Chondrocyte (in vitro differentiated cells): ENCODE results near the gene SAMD1. TPM values are rescaled to one million over a fixed set of nuclear protein-coding genes. Genes with fewer than 3 reads are reported as not detected.

Experiments
- DNase-seq: peaks from one replicate; pipeline ENCODE4 v3.0.0; 2021; ENCODE audit warnings: mixed read lengths, low spot score
- H3K27ac Mint-ChIP-seq: one replicate; pipeline ENCODE4 v1.8.0; 2021; ENCODE audit warnings: mild to moderate bottlenecking, moderate library complexity, mixed read lengths; ENCODE audit not compliant: unreplicated experiment
- H3K27me3 Mint-ChIP-seq: 2 replicates; pipeline ENCODE4 v1.8.0; 2021; ENCODE audit warnings: low read depth, mixed read lengths
- H3K36me3 Mint-ChIP-seq: 2 replicates; pipeline ENCODE4 v1.8.0; 2021; ENCODE audit warnings: low read depth, mixed read lengths
- H3K4me1 Mint-ChIP-seq: 2 replicates; pipeline ENCODE4 v1.8.0; 2021; ENCODE audit warnings: low read depth, mild to moderate bottlenecking, mixed read lengths
- H3K4me3 Mint-ChIP-seq: one replicate; pipeline ENCODE4 v1.8.0; 2021; ENCODE audit warnings: mild to moderate bottlenecking, moderate library complexity, mixed read lengths; ENCODE audit not compliant: unreplicated experiment
- H3K9me3 Mint-ChIP-seq: 2 replicates; pipeline ENCODE4 v1.8.0; 2021; ENCODE audit warnings: low read depth, mixed read lengths
- CTCF ChIP-seq: fragments of 200-600 bp; sonication (generic); IDR thresholded peaks from 2 replicates; pipeline ENCODE4 v1.5.0; 2021; ENCODE audit warnings: antibody characterized with exemption, mild to moderate bottlenecking, moderate library complexity
- total RNA-seq: library from RNA; stranded (reverse); gene quantifications from 3 replicates; pipeline ENCODE4 v1.2.1, GENCODE V29; 2021

Gene SAMD1
- total RNA-seq, 1 donor from 2014 or later = 41.8 TPM

DNA sequence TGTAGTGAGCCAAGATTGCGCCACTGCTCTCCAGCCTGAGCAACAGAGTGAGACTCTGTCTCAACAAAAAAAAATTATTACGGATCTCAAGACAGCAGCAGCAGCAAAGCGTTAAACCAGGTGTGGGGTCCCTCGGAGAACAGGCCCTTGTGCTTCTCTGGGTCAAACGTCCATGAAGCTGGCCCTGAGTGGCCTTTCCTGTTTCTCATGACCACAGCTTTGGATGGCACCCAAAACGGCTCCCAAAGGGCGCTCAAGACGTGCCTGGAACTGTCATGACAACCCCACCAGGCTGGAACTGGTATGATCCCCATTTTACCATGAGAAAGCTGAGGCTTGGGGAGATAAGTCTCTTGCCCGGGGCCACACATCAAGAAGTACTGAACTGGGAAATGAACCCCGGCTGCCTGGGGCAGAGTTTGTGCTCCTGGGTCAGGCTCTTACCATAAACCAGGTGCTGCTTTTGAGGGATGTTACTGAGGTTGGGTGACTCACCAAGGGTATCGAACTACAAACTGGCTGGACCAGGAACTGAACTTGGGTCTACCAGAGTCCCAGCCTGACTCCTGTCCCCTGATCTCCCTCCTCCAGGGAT, 11.6 kb upstream of the SAMD1 start:
- H3K27me3 Mint-ChIP-seq = no peaks in the 10 kb centered on the region
- H3K27ac Mint-ChIP-seq = no peak overlapping the region
- H3K4me1 Mint-ChIP-seq = no peaks in the 10 kb centered on the region
- H3K9me3 Mint-ChIP-seq = no peaks in the 10 kb centered on the region
- no peak for DNase-seq
- TF ChIP-seq CTCF = no peak
- H3K4me3 Mint-ChIP-seq = no peak overlapping the region
- H3K36me3 Mint-ChIP-seq = peaks cover 14% of the 10 kb centered on the region

DNA sequence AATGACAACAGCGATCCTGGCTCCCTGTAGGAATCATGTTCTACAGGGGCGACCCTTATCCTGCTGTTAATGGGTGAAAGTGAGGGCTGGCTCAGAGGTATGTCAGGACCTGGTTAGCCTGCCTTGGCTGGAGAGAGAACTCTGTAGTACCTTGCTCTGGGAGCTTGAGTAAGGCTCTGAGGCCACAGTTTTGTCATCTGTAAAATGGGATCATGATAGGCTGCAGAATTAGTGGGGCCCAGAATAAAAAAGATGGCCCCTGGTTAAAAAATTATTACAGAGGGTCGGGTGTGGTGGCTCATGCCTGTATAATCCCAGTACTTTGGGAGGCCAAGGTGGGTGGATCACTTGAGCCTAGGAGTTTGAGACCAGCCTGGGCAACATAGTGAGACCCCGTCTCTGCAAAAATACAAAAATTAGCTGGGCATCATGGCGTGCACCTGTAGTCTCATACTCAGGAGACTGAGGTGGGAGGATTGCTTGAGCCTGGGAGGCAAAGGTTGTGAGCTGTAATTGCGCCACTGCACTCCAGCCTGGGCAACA, 10.5 kb upstream of the SAMD1 start:
- Mint-ChIP-seq H3K9me3 (no peaks in the 10 kb centered on the region), H3K27ac (no peak overlapping the region), H3K4me1 (no peaks in the 10 kb centered on the region), H3K27me3 (no peaks in the 10 kb centered on the region), H3K36me3 (peaks cover 20% of the 10 kb centered on the region), H3K4me3 (no peak overlapping the region)
- no peak for TF ChIP-seq CTCF
- DNase-seq = no peak

DNA sequence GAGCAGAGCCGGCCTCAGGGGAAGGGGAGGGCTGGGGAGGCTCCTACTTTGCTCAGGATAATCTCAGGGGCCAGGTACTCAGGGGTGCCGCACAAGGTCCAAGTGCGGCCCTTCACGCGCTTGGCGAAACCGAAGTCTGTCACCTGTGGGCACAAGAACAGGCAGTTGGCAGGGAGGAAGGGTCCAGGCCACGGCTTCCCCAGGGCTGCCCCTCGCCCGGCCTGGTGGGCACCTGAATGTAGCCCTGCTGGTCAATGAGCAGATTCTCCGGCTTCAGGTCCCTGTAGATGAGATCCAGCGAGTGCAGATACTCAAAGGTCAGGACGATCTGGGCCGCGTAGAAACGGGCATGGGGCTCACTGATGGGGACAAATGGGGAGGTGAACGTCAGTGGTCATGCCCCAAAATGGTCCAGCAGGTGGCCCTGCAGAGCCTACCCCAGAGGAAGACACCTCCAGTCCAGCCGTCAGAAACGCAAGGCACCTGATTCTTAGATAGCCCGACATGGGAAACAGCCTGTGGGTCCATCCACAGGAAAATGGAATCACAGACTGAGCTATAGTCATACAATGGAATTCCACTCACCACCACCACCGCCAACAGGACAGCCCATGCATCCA, 7.1 kb upstream of the SAMD1 start:
- Mint-ChIP-seq H3K4me3 (no peak overlapping the region), H3K27me3 (no peaks in the 10 kb centered on the region), H3K27ac (no peak overlapping the region), H3K9me3 (peaks cover 8% of the 10 kb centered on the region), H3K4me1 (no peaks in the 10 kb centered on the region), H3K36me3 (peaks cover 16% of the 10 kb centered on the region)
- TF ChIP-seq CTCF = peak; percentile 37
- no peak for DNase-seq

DNA sequence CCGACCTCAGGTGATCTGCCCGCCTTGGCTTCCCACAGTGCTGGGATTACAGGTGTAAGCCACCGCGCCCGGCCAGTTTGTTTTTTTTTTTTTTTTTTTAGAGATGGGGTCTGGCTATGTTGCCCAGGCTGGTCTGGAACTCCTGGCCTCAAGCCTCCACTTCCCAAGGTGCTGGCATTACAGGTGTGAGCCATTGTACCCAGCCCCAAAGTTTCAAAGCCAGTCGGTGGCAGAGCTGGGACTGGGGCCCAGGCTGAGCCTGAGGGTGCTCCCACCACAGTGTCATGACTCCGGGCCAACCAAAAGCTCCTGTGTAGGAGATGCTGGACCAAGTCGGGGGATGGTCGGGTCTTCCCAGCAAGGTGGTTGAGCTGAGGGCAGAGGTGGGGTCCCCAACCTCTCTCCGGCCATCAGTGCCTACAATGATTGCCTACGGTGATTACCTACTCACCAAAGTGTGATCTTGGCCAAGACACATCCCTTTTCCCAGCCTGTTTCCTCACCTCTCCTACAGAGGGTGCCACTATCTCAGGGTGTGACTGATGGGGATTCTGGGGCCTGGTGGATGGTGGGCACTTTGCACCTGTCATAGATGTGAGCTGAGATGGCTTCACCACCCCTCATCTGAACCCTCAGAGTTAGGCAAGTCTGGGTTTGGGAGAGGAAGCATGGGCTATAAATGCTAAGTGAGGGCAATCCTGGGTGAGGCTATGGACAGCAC, 5.9 kb upstream of the SAMD1 start:
- DNase-seq = no peak
- Mint-ChIP-seq H3K4me1 (peaks cover 8% of the 10 kb centered on the region), H3K27ac (no peak overlapping the region), H3K4me3 (no peak overlapping the region), H3K27me3 (no peaks in the 10 kb centered on the region), H3K36me3 (peaks cover 14% of the 10 kb centered on the region), H3K9me3 (peaks cover 8% of the 10 kb centered on the region)
- TF ChIP-seq CTCF = peak; percentile 29

DNA sequence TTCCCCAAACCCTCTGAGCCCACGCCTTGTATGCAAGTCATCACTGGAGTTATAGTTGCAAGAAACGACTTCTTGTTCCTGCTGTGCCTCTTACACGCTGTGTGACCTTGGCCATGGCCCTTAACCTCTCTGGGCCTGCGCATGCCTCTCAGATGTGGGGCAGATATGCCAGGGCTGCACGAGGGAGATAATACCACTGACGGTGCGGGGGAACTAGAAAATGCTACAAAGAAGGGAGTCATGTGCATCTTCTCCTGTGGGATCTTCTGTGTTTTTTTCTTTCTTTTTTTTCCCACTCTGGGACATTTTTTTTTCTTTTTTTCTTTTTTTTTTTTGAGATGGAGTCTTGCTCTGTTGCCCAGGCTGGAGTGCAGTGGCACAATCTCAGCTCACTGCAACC, 4.3 kb upstream of the SAMD1 start:
- TF ChIP-seq CTCF = no peak
- no peak overlapping the region for H3K27ac Mint-ChIP-seq
- H3K4me1 Mint-ChIP-seq = peaks cover 10% of the 10 kb centered on the region
- H3K4me3 Mint-ChIP-seq = no peak overlapping the region
- H3K27me3 Mint-ChIP-seq = no peaks in the 10 kb centered on the region
- H3K9me3 Mint-ChIP-seq = peaks cover 8% of the 10 kb centered on the region
- no peak for DNase-seq
- H3K36me3 Mint-ChIP-seq = peaks cover 10% of the 10 kb centered on the region
